ENCODE measurements around the gene RNF138. TPM values are rescaled to one million over a fixed set of nuclear protein-coding genes. Genes with fewer than 3 reads are reported as not detected.
"Not testable (repeated sequence)": the region's sequence is repeated elsewhere in the genome, so short reads cannot be mapped to it uniquely, and the experiment has no call there.

Gene RNF138
- total RNA-seq, 1 donor from 2014 or later: 25.8 TPM

GRCh38 chr18:32148185-32148870 lies 56.7 kb downstream of the RNF138 start:
- no peaks in the 10 kb centered on the region for H3K27me3 ChIP-seq
- DNase-seq (no peak), ATAC-seq (no peak)
- H3K36me3 ChIP-seq: no peaks in the 10 kb centered on the region
- TF ChIP-seq CTCF (IDR thresholded peaks at IDR 0.05): no peak
- intact Hi-C loops (cut with DNase I): no loop called here
- no peaks in the 10 kb centered on the region for H3K4me1 ChIP-seq
- H3K27ac ChIP-seq: no peak overlapping the region
- H3K9me3 ChIP-seq: no peaks in the 10 kb centered on the region
- no peak overlapping the region for H3K4me3 ChIP-seq

- H3K27me3 ChIP-seq: no peaks in the 10 kb centered on the region
- H3K36me3 ChIP-seq: no peaks in the 10 kb centered on the region
- ATAC-seq: no peak
- H3K4me1 ChIP-seq: no peaks in the 10 kb centered on the region
- no peak for DNase-seq
- no peak overlapping the region for H3K4me3 ChIP-seq
- H3K9me3 ChIP-seq: no peaks in the 10 kb centered on the region
- intact Hi-C loops (cut with DNase I): no loop called here
- no peak for TF ChIP-seq CTCF (IDR thresholded peaks at IDR 0.05)
- H3K27ac ChIP-seq: no peak overlapping the region
Measured at GRCh38 chr18:32152705-32153448, 61.2 kb downstream of the RNF138 start.

GRCh38 chr18:32156855-32157254 lies 65.2 kb downstream of the RNF138 start:
- Histone ChIP-seq H3K27ac (no peak overlapping the region), H3K4me1 (peaks cover 3% of the 10 kb centered on the region), H3K4me3 (no peak overlapping the region), H3K27me3 (no peaks in the 10 kb centered on the region), H3K36me3 (no peaks in the 10 kb centered on the region), H3K9me3 (no peaks in the 10 kb centered on the region)
- DNase-seq: no peak
- ATAC-seq: peak; percentile 41
- TF ChIP-seq CTCF (IDR thresholded peaks at IDR 0.05): no peak
- intact Hi-C loops (cut with DNase I): loop anchor here (5.0 kb wide), 1 partner anchor 395 kb away; no protein-coding TSS in a partner anchor

- H3K36me3 ChIP-seq: no peaks in the 10 kb centered on the region
- TF ChIP-seq CTCF (IDR thresholded peaks at IDR 0.05): no peak
- no peak overlapping the region for H3K4me3 ChIP-seq
- DNase-seq (no peak), ATAC-seq (no peak)
- intact Hi-C loops (cut with DNase I): loop anchor here (5.0 kb wide), 1 partner anchor 395 kb away; no protein-coding TSS in a partner anchor
- H3K4me1 ChIP-seq: peaks cover 3% of the 10 kb centered on the region
- H3K27me3 ChIP-seq: no peaks in the 10 kb centered on the region
- H3K27ac ChIP-seq: no peak overlapping the region
- no peaks in the 10 kb centered on the region for H3K9me3 ChIP-seq
Measured at GRCh38 chr18:32157580-32157979, 65.9 kb downstream of the RNF138 start.

GRCh38 chr18:32158108-32158624 lies 66.5 kb downstream of the RNF138 start:
- Histone ChIP-seq H3K36me3 (no peaks in the 10 kb centered on the region), H3K9me3 (no peaks in the 10 kb centered on the region), H3K4me1 (peaks cover 3% of the 10 kb centered on the region), H3K27ac (no peak overlapping the region), H3K4me3 (peak overlapping the region; percentile 39), H3K27me3 (no peaks in the 10 kb centered on the region)
- TF ChIP-seq CTCF (IDR thresholded peaks at IDR 0.05): peak; percentile 83
- intact Hi-C loops (cut with DNase I): loop anchor here (5.0 kb wide), 1 partner anchor 394 kb away; no protein-coding TSS in a partner anchor
- ATAC-seq (peak; percentile 99), DNase-seq (peak; percentile 75)

- not testable (repeated sequence) for H3K36me3 ChIP-seq, ATAC-seq, H3K9me3 ChIP-seq, H3K27me3 ChIP-seq, DNase-seq, H3K27ac ChIP-seq, H3K4me1 ChIP-seq
- peak overlapping the region; percentile 39 for H3K4me3 ChIP-seq
- intact Hi-C loops (cut with DNase I): loop anchor here (5.0 kb wide), 1 partner anchor 394 kb away; no protein-coding TSS in a partner anchor
Measured at GRCh38 chr18:32158631-32159030, 67.0 kb downstream of the RNF138 start.

Measured in upper lobe of right lung (tissue), 1 donor.